HG03469 (cell line): Measurements from ENCODE around the gene G0S2.
"Not testable (repeated sequence)": the region's sequence is repeated elsewhere in the genome, so short reads cannot be mapped to it uniquely, and the experiment has no call there.

Source experiments
- ATAC-seq: cut with Tn5 transposase; IDR thresholded peaks from one replicate; pipeline ENCODE4 v1.9.1; 2021; ENCODE audit warnings: mild to moderate bottlenecking, moderate library complexity, moderate number of reproducible peaks; ENCODE audit not compliant: unreplicated experiment

The G0S2 gene

DNA sequence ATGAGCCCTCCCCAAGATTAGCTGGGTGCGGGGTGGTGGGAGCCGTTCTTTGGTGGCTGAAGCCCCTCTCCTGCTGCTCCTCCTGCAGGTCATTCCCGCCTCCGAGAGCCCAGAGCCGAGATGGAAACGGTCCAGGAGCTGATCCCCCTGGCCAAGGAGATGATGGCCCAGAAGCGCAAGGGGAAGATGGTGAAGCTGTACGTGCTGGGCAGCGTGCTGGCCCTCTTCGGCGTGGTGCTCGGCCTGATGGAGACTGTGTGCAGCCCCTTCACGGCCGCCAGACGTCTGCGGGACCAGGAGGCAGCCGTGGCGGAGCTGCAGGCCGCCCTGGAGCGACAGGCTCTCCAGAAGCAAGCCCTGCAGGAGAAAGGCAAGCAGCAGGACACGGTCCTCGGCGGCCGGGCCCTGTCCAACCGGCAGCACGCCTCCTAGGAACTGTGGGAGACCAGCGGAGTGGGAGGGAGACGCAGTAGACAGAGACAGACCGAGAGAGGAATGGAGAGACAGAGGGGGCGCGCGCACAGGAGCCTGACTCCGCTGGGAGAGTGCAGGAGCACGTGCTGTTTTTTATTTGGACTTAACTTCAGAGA, 448 bp downstream of the G0S2 start:
- ATAC-seq = no peak

DNA sequence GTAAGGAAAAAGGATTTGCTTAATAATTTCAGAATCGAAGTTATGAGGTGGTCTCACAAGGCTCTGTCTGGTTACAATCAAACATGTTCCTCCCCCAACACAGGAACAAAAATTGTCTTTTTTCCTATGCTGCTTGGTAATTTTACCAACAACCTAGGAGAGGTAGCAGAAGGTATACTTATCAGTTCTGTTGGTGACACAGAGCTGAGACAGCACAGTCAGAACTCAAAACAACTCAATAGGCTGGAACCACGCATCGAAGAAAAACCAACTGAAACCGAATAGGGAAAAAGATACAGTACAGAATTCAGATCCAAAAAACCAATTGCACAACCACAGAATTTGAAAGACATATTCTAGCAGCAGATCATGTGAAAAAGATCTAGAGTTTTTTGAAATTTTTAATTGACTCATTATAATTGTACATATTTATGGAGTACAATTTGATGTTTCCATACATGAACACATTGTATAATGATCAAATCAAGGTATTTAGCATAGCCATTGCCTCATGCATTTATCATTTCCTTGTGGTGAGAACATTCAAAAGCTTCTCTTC, 3.8 kb downstream of the G0S2 start:
- ATAC-seq = no peak

GRCh38 chr1:209685821-209686220, 10.6 kb downstream of the G0S2 start:
- no peak for ATAC-seq

- ATAC-seq = no peak
These were observed 11.1 kb downstream of the G0S2 start for GRCh38 chr1:209686322-209686721.

- no peak for ATAC-seq
These were observed 13.6 kb downstream of the G0S2 start for GRCh38 chr1:209688746-209689234.

DNA sequence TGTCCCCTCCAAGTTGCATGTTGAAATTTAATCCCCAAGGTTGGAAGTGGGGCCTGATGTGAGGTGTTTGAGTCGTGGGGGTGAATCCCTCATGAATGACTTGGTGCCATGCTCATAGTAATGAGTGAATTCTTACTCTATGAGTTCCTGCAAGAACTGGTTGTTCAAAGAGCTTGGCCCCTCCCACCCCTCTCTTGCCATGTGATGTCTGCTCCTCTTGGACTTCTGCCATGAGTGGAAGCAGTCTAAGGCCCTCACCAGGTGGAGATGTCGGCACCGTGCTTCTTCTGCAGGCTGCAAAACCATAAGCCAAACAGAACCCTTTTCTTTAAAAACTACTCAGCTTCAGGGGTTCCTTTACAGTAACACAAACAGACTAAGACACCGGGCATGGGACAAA, 14.3 kb downstream of the G0S2 start:
- no peak for ATAC-seq

DNA sequence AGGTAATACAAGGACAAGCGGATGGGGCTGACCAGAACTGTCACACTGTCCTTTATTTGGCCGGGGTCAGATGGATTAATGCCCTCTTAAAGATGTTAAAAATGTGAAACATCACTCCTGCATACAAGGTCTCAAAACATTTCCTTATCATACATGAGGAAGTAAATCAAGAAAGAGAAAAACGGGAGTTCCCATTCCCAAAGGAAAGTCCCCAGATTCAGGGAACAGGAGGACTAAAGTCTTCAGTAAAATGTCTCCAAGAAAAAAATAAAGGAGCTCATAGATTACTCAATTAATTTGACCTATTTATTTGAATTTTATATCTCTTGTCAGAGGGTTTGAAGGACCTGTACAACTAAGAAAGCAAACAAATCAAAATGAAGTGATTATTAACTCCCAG, 16.0 kb downstream of the G0S2 start:
- no peak for ATAC-seq

DNA sequence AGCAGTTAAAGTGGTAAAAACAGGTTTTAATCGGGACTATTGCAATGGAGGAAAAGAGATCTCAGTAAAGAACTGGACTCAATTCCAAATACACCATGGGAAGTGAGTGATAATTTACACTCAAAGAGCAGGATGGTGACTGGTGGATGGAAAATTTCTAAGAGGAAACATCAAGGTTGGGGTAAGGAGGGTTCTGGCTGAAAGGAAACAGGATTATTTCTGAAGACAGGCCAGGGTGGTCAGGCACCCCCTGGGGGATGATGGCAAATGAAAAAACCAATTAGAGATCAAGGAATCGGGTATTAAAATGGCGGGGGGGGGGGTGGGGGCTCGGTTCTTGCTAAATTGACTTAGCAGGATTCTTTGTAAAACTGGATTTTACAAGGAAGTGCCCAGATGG, 17.1 kb downstream of the G0S2 start:
- ATAC-seq = no peak

DNA sequence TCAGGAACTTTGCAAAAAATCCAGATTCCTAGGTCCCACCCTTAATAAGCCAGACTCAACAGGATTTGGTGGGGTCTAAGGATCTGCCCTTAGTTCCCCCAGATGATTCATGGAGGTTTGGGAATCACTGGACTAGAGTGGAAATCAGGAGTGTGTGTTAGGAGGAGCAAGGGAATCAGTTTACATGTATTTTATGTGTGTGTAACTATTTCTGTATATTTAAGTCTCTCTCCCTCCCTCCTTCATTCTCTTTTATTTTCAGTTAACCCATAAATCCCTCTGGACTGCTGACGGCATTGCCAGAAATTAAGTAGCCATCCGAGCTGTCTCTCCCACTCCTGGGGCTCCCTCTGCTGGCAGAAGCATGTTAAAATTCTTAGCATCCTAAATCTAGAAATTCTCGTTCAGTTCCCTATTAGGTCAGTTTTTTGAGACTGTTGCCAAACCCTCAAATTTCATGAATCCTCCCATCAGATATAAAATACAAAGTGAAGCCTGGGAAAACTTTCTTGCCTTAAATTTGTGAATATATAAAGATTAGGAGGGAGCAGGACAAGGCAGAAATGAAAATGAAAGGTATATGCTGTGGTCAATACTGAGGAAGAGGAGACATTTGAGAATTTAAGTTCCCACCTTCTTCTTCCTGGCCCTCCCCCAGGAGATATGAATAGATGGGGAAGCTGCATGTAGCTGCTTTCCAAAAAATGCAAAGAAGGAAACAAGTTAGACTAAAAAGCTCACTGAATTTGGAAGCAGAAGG, 17.7 kb downstream of the G0S2 start:
- ATAC-seq = no peak

DNA sequence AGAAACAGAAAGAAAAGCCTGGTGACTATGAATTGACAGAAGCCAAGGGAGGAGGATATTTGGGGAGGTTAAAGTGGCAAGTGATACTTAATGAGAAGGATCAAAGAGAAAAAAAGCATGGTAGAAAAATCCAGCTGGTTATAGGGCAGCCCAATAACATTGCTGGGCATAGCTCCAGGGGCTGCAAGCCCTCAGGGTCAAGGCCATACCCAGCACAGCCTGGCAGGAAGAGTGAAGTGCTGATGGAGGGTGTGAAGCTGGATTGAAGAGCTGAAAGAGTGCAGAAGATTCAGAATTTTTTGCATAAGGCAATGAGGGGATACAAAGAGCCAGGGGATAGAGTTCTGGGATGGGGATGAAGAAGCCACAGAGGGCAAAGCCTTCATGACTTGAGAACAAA, 21.5 kb downstream of the G0S2 start:
- no peak for ATAC-seq

DNA sequence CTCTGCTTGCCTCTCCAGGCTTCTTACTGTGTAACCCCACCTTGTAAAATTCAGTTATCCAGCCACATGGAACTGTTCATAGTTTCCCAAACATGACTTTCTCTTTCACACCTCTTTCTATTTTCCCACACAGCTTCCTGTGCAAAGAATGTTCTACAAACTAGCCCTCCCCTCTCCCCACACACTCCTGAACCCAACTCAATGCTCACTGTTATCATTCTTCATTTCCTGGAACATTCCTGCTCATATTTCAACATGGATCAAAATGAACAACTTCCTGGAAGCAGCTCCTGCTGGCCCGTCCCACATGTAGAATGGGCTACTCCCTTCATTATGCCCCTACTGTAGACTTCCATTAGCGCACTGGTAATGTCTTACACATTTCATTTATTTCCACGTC, 21.9 kb downstream of the G0S2 start:
- no peak for ATAC-seq

GRCh38 chr1:209700686-209701085, 25.5 kb downstream of the G0S2 start:
- ATAC-seq = not testable (repeated sequence)

DNA sequence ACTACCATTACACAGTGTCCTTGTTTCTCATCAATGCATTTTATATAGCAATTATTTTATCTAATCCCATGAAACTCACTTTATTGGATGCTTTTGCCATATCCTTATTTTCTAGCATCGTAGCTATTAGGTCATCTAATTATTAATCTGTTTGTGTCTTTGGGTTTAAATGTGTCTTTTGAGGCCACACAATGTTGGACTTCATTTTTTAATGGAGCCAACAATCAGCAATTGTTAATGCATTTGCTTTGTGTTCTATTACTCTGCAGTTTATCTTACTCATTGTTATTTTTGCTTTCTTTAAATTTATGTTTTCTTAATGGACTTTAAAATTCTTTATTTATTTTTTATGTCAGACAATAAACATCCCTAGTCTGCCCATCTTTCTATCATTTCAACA, 27.6 kb downstream of the G0S2 start:
- ATAC-seq = no peak

- no peak for ATAC-seq
These were observed 28.8 kb downstream of the G0S2 start for GRCh38 chr1:209703834-209704504.

- no peak for ATAC-seq
These were observed 29.4 kb downstream of the G0S2 start, which contains the start of gene HSD11B1 for GRCh38 chr1:209704584-209704983. Gene HSD11B1, plus strand, starts transcription at chr1:209704846. Its CDS starts 97 bp downstream, at chr1:209704943.

GRCh38 chr1:209705033-209705598, 29.9 kb downstream of the G0S2 start:
- no peak for ATAC-seq

GRCh38 chr1:209706622-209707021, 31.4 kb downstream of the G0S2 start:
- no peak for ATAC-seq

DNA sequence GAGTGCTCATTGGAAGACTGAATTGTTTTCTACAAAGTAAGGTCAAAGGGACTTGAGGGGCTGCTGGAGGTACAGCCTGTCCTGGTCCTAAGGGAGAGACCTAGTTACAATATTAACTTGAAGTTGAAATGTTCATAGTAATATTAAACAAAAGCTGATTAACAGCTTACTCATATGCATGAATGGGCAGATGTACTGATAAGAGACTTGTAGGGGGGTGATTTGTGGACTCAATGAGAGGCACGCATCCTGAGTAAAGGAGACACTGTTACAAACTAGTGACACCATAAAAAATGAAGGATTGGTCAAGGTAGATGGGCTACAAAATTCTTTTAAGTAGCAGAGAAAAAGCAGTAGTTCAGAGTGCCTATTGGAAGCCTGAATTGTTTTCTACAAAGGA, 32.1 kb downstream of the G0S2 start:
- no peak for ATAC-seq

- no peak for ATAC-seq
These were observed 33.1 kb downstream of the G0S2 start for GRCh38 chr1:209708297-209708696.

GRCh38 chr1:209710093-209710492, 34.9 kb downstream of the G0S2 start:
- ATAC-seq = no peak

- no peak for ATAC-seq
These were observed 35.6 kb downstream of the G0S2 start for GRCh38 chr1:209710847-209711246.
